ENCODE measurements around the gene ZFHX3. TPM values are rescaled to one million over a fixed set of nuclear protein-coding genes. Genes with fewer than 3 reads are reported as not detected.
A peak's percentile ranks its signal among the peaks of the same experiment; 100 is the strongest.

Gene ZFHX3
- total and polyA plus RNA-seq, 4 donors, result 2.6 to 32.7 (median 14.7) TPM

DNA sequence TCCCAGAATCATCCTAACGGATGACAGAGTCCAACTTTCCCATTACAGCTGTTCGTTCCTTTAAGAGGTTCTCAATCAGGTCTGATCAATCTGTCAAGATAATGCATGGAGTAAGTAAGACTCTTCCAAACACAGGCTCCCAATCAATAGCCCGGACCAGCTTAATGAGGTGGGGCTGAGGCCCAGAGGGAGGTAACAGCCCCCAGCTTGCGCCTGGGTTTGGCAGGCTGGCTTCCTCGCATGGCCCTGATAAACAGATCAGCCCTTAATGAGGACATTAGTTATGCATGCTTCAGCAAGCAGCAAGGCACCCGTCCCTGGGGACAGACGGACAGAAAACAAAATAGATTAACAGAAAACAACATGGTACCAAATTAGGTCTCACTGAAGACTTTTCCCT, 145.7 kb downstream of the ZFHX3 start:
- no peaks in the 10 kb centered on the region for H3K36me3 ChIP-seq (ENCODE audit: control insufficient read depth in 4 of 4, insufficient read depth in 4 of 4, low read length in 4 of 4)
- no peak overlapping the region for H3K4me3 ChIP-seq
- H3K9ac ChIP-seq (ENCODE audit: insufficient read depth in 1 of 2, low read length in 2 of 2), result no peak overlapping the region
- H3K27me3 ChIP-seq (ENCODE audit: control insufficient read depth in 3 of 3, insufficient read depth in 3 of 3, low read length in 2 of 3), result no peaks in the 10 kb centered on the region
- TF ChIP-seq, protein P1, sequence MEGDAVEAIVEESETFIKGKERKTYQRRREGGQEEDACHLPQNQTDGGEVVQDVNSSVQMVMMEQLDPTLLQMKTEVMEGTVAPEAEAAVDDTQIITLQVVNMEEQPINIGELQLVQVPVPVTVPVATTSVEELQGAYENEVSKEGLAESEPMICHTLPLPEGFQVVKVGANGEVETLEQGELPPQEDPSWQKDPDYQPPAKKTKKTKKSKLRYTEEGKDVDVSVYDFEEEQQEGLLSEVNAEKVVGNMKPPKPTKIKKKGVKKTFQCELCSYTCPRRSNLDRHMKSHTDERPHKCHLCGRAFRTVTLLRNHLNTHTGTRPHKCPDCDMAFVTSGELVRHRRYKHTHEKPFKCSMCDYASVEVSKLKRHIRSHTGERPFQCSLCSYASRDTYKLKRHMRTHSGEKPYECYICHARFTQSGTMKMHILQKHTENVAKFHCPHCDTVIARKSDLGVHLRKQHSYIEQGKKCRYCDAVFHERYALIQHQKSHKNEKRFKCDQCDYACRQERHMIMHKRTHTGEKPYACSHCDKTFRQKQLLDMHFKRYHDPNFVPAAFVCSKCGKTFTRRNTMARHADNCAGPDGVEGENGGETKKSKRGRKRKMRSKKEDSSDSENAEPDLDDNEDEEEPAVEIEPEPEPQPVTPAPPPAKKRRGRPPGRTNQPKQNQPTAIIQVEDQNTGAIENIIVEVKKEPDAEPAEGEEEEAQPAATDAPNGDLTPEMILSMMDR (IDR thresholded peaks at IDR 0.05; ENCODE audit: control extremely low read depth, extremely low read depth), result no peak
- DNase-seq (peak in 1 of 3 donors; percentile 48), ATAC-seq (ENCODE audit: insufficient read depth, low FRiP score) (no peak)
- no peaks in the 10 kb centered on the region for H3K9me3 ChIP-seq (ENCODE audit: control insufficient read depth in 4 of 4, insufficient read depth in 3 of 4, low read length in 3 of 4)
- H3K27ac ChIP-seq (ENCODE audit: low read depth in 1 of 2, low read length in 1 of 2), result no peak overlapping the region
- WGBS, 2 donors, result 85 to 91% methylated on average over 7 of the region's 7 CpGs
- peaks cover 0 to 17% (median 5%) of the 10 kb centered on the region in 5 donors for H3K4me1 ChIP-seq (ENCODE audit: control insufficient read depth in 5 of 5, insufficient read depth in 5 of 5, low read length in 5 of 5)

- no peaks in the 10 kb centered on the region for H3K27me3 ChIP-seq (ENCODE audit: control insufficient read depth in 3 of 3, insufficient read depth in 3 of 3, low read length in 2 of 3)
- H3K9me3 ChIP-seq (ENCODE audit: control insufficient read depth in 4 of 4, insufficient read depth in 3 of 4, low read length in 3 of 4), result no peaks in the 10 kb centered on the region
- H3K27ac ChIP-seq (ENCODE audit: low read depth in 1 of 2, low read length in 1 of 2), result no peak overlapping the region
- H3K9ac ChIP-seq (ENCODE audit: insufficient read depth in 1 of 2, low read length in 2 of 2), result no peak overlapping the region
- no peak overlapping the region for H3K4me3 ChIP-seq
- 77 to 87% methylated on average over 14 of the region's 14 CpGs for WGBS, 2 donors
- peak in 1 of 3 donors; percentile 29 for DNase-seq
- TF ChIP-seq, protein P1 (IDR thresholded peaks at IDR 0.05; ENCODE audit: control extremely low read depth, extremely low read depth), result no peak
- ATAC-seq (ENCODE audit: insufficient read depth, low FRiP score), result no peak
- H3K36me3 ChIP-seq (ENCODE audit: control insufficient read depth in 4 of 4, insufficient read depth in 4 of 4, low read length in 4 of 4), result no peaks in the 10 kb centered on the region
- peaks cover 0 to 17% (median 5%) of the 10 kb centered on the region in 5 donors for H3K4me1 ChIP-seq (ENCODE audit: control insufficient read depth in 5 of 5, insufficient read depth in 5 of 5, low read length in 5 of 5)
Measured at GRCh38 chr16:72901000-72901627, 146.8 kb downstream of the ZFHX3 start.

- 83 to 84% methylated on average over 8 of the region's 8 CpGs for WGBS, 2 donors
- no peak overlapping the region for H3K27ac ChIP-seq (ENCODE audit: low read depth in 1 of 2, low read length in 1 of 2)
- no peak overlapping the region for H3K4me3 ChIP-seq
- no peaks in the 10 kb centered on the region for H3K27me3 ChIP-seq (ENCODE audit: control insufficient read depth in 3 of 3, insufficient read depth in 3 of 3, low read length in 2 of 3)
- H3K9me3 ChIP-seq (ENCODE audit: control insufficient read depth in 4 of 4, insufficient read depth in 3 of 4, low read length in 3 of 4), result no peaks in the 10 kb centered on the region
- peaks cover 0 to 27% (median 6%) of the 10 kb centered on the region in 5 donors for H3K4me1 ChIP-seq (ENCODE audit: control insufficient read depth in 5 of 5, insufficient read depth in 5 of 5, low read length in 5 of 5)
- no peak for ATAC-seq (ENCODE audit: insufficient read depth, low FRiP score)
- H3K36me3 ChIP-seq (ENCODE audit: control insufficient read depth in 4 of 4, insufficient read depth in 4 of 4, low read length in 4 of 4), result no peaks in the 10 kb centered on the region
- no peak overlapping the region for H3K9ac ChIP-seq (ENCODE audit: insufficient read depth in 1 of 2, low read length in 2 of 2)
- TF ChIP-seq, protein P1 (IDR thresholded peaks at IDR 0.05; ENCODE audit: control extremely low read depth, extremely low read depth), result no peak
- DNase-seq, result no peak
Measured at GRCh38 chr16:72898216-72898825, 149.6 kb downstream of the ZFHX3 start.
